GM19455 (cell line): ENCODE measurements around the gene ATP2A3.

Source experiments
- ATAC-seq: cut with Tn5 transposase; IDR thresholded peaks from one replicate; pipeline ENCODE4 v1.9.1; 2021; ENCODE audit not compliant: unreplicated experiment

Gene ATP2A3

DNA sequence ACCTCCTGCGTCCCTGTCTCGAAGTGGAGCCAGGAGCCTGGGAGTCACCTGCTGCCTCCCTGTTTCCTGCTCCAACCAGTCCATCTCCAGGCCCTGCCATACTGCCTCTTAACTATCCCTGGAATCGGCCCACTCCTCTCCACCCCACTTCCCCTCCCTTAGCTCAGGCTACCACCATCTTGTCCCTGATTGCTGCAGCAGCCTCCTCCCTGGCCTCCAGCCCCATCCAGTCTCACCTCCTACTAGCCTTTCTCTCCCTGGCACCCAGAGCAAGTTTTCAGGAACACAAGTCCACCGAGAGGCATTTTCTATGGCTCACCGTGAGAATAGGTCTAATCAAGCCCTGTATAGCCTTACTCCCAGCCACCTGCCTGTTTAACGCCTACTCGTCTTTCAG, 70.5 kb downstream of the ATP2A3 start:
- ATAC-seq = no peak

DNA sequence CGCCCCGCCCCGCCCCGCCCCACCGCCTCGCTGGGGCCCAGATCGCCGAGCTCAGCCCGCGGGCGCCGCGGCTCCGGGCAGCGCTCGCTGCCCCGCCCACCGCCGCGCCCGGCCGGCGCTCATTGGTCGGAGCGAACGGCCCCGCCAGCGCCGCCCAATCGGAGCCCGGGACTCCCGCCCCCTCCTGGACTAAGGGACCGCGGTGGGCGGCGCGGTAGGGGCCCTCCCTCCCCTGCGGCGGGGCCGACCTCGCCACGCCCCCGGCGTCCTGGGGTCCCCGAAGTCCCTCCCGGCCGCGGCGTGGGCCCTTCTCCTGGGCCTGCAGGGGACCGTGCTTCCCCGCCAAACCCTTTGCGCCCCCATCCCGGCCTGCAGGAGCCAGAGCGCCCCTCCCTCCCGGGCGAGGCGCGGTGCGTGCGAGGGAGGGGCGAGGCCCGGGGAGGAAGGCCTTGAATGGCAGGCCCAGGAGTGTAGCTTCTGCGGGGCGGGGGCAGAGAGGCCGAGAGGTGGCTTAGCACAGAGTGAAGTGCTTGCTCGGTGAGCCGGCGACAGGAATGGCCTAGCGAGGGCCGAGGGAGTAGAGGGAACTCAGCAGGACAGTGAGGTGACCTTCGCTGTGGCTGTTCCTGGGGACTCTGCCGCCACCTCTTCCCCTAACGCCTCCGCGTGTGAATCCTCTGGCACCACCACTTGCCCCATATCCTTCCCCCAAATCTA, 71.1 kb downstream of the ATP2A3 start, which contains the start of gene CAMKK1:
CAMKK1 (minus strand) TSS at position 51 of the 717 bp plus-strand sequence. CDS start 7,366 bp downstream, outside the sequence.
- ATAC-seq = peak; percentile 74

DNA sequence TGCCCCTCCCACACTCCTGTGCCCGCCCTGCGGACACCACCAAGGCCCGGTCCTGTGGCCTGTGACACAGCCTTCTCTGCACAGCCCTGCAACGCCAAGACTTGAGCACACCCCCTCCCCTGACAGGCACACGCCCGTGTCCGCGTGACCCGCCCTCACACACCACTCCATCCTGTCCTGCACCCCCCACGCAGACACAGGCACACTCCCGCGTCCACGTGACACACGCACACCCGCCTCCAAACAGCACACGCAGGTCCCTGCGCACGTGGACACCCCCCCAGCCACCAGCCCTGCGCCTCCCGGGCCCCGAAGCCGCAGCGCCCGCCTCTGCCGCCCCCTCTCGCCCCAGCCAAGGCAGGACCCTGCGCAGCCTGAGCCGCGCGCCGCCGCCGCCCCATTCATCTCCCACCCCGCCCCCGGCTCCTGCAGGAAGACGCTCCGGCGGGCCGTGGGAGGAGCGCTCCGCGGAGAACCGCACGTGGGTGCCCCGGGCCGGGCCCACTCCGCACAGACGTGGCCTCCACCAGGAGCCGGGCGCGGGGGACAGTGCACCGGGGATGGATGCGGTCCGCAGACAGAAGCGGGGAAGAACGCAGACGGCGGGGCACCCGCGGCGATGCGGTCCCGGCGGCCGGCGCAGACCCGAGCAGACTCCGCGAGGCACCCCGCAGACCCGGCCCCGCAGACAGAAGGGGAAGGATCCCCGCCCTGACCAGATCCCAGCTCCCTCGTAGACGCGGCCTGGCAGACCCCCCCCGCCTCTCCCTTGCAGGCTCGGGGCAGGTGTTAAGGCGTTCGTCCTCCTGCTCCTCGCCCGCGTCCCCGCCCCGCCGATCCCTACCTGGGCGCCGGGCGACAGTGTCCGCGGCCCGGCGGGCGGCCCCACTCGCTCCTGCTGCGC, 71.9 kb downstream of the ATP2A3 start:
- ATAC-seq = peak; percentile 21

DNA sequence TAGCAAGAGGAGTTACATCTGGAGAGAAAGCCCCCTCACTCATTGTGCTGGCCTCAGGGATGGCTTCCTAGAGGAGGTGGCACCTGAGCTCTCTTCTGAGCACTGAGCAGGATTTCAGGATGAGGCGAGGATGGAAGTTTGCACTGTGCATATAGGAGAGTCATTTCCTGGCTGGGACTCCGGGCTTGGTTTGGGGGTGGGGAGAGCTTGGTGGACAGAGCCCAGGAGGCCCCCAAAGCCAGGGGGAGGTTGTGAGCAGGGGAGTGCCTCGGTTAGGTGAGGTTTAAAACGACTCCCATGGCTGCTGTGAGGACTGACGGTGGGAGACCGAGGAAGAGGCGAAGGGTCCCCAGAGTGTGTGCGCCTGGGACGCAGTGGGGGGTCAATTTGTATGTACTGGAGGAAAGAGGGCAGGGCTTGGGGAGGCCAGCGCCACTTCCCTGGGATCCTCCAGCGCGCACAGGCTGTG, 72.6 kb downstream of the ATP2A3 start:
- ATAC-seq = no peak

DNA sequence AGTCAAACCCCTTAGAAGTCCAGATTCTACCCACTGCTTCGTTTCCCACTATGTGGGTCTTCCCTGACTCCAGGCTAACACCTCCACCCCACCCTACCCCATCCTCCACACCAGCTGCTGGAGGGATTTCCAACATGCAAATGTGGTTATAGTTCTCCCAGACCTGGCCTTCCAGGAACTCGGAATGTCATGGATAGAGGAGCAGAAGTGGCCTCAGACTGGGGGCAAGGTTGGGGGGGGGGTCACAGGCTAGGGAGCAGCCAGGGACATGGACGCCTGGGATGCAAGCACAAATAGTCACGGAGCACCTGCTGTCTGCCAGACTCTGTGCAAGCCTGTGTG, 73.4 kb downstream of the ATP2A3 start:
- ATAC-seq = no peak

DNA sequence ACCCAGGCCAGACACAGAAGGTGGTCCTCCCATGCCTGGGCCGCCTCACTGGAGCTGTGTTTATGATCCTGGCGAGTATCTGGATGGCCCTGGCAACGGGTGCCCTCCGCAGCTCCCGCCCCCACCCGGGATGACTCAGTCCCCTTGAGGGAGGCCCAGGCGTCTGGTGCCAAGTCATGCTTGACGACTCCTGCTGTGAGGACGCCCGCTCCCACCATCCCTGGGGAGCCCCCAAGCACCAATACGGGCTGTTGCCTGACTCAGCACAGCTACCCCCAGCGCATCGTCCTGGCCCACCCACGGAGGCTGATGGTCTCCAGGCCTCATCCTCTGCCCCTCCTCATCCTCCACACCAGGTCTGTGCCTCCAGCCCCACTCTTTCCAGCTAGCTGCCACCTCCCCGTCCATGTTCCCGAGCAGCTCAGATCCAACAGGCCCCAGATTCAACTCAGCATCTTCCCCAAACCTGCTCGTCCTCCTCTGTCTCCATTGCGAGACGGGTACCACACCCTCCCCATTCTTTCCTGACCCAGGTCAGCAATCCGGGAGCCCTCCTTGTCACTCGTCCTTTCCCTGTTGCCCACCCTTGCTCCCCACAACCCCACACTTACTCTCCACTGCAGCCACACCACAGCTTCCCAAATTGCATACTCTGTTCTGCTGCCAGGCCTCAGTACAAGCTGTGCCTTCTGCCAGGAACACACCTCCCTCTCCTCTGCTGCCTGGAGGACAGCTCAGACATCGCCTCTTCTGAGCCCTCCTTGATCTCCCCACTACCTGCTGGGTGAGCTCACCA, 74.0 kb downstream of the ATP2A3 start:
- no peak for ATAC-seq

DNA sequence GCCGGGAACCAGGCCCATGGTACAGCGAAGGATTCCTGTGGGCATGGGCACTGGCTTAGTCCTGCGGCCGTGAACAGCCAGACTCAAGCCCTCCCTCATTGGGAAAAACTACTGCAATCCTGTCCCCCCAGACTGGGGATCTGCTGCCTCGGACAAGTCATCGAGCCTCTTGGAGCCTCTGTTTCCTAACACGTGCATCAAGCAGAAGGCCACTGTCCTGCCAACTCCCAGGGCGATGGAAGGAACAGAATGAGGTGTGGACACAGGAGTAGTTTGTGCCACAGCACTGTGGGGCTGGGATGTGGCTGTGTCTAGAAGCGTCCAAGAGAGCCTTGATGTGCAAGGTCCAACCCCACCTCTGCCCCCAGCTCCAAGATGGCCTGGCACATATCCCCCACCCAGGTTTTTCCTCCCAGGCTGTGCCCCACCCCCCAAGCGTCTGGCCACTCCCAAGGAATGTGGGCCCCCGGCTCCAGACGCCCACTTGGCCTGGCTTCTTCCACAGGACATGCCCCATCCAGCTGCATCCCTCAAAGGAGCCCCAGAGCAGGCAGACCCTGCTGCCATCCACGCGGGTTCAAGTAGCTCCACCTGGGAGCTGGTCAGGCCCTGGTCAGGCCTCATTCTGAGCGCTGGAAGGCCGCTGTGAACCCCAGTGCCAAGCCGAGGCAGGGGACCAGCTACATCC, 74.8 kb downstream of the ATP2A3 start:
- ATAC-seq = no peak

DNA sequence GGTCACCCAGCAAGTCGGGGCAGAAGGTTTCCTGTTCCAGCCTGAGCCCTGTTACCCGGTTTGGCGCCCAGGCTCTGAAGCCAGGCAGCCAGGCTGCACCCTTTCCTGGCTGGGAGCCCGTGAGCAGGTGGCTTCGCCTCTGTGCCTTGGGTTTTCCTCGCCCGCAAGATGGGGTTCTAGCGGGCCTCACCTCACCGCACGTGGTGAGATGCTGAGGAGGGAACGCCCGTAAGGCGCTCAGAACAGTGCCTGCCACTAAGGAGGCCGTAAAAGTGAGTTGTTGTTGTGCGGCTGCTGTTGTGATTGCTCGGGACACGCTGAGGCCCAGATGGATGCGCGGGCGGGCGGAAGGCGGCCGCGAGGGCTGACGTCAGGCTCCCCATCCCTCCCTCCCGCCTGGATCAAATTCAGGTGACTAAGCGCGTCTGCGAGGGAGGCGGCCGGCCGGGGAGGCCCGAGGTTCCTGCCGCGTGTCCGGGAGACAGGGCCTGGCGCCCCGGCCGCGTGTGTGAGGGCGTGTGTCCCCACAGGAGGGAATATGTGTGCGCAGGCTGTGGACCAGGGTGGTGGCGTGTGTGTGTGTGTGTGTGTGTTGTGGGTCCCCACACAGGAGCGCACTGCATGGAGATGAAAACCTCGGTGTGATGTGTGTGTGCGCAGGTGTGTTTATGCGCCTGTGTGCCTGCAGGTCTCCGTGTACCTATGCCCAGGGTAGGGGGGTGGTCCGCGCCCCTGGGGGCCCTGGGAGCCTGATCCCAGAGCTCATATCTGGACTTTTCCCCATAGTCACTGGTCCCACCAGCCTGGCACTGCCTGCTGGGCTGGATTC, 75.7 kb downstream of the ATP2A3 start:
- no peak for ATAC-seq

DNA sequence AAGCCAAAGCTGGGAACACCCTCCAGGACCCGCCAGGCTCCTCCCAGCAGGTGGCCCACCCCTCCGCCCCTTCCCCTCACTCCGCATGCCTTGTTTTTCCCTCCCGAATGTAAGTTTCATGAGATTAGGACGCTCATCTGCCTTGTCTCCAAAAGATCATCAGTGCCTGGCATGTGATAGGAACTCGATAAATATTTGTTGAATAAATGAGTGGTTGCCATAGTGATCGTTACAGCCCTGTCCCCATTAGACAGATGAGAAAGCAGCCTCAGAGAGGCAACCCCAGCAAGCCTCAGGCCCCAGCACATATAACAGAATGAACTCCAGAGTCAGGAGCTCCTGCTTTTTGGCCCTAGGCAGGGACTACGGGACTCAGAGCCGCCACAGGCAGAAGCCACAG, 76.4 kb downstream of the ATP2A3 start:
- ATAC-seq = no peak

DNA sequence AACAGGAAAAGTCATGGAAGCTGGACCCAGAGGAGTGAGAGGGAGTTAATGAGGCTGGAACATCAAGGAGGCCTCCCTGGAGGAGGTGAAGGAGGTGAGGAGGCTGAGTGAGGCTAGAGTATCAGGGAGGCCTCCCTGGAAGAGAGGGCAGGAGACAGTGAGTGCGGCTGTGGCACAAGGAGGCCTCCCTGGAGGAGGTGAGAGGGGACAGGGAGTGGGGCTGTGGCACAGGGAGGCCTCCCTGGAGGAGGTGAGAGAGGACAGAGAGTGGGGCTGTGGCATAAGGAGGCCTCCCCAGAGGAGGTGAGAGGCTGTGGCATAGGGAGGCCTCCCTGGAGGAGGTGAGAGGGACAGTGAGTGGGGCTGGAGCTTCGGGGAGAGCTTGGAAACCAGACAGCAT, 76.8 kb downstream of the ATP2A3 start:
- ATAC-seq = no peak

DNA sequence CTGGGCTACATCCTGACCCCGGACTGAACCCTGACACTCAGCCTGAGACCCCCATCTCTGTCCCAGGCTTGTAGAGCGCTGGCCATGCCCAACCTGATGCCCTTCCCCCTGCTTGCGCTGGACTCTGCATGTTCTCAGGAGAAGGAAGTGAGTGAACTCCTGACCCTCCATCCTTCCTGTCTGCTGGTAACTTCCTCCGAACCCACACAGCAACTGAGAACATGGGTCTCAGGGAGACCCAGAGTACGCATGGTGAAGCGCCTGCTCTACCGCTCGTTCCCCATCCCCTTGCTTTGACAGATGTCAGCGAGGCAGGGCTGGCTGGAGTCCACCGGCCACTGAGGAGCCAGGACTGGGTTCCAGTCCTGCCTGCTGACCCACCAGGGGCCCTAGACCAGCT, 77.5 kb downstream of the ATP2A3 start:
- no peak for ATAC-seq

DNA sequence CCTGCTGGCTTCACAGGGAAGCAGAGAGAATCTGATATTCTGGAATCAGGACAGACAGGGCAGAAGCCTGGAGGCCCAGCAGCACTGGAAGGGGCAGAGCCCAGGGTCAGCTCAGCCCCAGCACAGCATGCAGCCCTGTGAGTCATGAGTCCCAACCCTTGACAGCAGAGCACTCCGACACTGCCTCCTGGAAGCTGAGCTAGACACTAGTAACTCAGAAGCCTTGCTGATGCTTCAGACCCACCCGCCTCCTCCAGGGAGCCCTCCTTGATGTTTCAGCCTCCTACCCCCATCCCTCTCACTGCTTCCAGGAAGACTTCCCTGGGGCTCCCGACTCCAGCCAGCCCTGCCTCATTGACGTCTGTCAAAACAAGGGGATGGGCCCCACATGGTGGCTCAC, 78.3 kb downstream of the ATP2A3 start:
- ATAC-seq = no peak

DNA sequence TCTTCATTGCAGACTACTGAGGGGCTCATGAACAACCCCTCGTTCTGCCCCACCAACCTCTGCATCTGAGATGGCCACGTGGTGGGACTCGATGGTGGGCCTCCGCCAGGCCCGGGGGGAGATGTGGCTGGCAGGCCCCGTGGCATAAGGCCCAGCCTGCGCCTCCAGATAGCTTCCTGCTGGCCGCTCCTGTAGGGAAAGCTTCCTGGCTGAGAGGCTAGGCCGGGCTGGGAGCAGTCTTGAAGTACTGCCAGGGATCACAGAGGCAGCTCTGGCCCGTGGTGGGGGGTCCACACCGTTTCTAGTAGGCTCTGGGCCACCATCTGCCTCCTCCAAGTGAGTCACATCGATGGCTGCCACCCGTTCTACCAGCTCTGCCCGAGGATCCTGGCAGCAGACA, 79.0 kb downstream of the ATP2A3 start:
- no peak for ATAC-seq

DNA sequence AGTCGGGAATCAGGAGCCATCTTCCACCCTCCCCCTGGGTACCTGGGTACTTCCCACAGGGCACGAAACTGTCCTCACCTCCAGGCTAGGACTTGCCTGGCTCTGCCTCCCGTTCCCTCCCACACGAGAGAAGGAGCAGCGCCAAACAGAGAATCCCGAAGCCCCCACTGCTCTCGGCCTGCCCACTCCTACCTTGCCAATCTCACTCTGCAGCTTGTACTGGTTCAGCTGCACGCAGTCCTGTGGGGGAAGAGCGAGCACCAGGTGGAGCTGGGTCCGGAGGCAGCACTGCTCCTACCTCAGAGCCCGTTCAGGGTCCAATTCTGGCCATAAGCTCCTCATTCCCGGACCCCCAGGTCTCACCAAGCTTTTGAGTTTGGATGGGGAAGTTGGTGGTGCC, 80.0 kb downstream of the ATP2A3 start:
- no peak for ATAC-seq

DNA sequence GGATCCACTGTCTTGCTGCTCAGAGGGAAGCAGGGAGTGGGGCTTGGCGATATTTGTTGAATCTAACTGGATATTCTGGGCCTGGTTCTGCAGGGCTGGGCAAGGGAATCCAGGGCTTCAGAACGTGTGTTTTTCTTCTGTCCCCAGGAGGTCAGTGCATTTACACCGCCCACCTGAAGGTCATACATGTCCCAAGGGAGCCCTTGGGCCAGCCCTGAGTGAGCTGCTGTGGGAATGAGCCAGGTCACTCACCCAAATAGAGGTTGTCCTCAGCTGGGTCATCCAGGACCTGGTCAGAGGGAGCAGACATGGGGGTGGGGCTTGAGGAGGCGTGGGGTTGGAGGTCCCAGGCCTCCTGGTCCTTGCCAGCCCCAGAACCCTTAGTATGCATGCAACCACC, 82.0 kb downstream of the ATP2A3 start:
- no peak for ATAC-seq

DNA sequence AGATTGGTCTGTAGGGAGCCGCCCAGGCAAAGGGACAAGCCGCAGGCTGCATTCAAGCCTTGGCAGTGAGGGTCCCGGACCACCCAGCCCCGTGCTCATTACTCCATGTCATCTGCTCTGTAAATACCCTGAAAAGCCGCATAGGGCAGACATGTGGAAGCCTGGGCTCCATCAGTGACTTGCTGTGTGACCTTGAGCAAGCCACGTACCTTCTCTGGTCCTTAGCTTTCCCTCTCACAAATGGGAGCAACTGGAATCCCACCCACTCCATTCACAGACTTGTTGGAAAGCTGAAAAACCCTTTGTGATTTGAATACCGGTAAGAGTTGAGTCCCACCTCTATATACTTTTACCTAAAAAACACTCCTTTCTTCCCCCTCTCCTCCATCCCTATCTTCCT, 83.3 kb downstream of the ATP2A3 start:
- no peak for ATAC-seq

DNA sequence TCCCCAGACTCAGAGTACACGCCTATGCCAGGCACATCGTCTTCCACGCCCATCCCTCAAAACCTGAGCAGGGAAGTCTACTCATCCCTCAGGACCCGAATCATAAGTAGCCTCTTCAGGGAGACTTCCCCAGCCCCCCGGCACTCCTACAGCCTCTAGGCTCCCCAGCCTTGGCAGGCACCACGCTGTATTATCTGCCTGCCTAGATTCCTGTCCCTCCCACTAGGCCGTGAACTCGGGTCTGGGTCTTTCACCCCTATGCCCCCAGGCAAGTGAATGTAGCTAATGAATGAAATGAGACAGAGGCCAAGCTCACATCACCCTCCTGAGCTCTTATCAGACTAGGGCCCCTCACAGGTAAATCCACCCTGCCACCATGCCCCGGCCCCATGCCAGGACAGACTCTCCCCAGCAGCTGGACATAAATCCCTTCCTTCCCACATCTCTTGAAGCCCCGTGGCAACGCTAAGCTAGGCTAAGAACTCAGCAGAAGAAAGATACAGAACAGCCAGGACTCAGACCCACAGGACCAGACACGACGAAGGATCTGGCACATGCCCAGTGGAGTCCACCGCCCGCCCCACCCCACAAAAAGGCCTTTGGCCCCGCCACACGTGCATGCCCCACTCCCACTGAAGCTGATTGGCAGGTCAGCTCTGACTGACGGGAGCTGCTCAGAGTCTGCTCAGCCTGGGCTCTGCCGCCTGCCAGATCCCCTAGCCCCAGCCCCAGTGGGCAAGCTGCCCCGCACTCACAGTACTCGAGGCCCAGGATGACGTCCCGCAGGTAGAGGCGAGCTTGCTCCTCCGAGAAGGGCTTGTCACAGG, 84.4 kb downstream of the ATP2A3 start:
- no peak for ATAC-seq

DNA sequence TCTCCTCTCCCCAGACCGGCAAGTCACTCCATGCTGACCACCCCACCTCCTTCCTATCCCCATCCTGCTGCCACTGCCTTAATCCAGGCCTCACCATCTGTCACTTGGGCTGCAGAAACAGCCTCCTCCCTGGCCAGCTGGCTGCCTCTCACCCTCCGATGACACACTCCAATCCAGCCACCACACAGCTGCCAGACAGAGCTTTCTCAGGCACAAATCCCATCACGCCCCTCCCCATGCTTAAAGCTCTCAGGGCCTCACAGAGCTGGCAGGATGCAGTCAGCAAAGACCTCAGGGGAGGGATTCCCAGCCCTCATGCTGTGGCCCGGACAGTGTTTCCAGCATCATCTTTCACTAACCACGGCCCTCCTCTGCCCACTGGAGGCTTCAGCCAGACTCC, 85.1 kb downstream of the ATP2A3 start:
- no peak for ATAC-seq

DNA sequence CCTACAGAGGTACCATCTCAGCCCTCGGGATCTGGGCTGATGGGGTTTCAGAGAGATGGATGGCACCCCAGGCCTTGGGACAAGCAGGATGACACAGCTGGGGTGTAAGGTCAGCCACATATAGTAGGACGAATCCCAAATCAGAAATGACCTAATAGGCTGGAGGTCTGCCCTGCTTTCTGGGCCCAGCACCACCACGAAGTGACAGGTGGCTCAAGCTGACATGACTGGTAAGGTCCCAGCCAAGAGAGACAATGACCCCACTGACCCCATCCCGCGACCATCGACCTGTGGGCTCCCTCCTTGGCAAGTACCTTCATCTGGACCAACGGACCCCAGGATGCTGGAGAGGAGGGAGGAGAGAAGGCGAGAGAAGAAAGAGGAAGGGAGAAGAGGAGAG, 87.0 kb downstream of the ATP2A3 start:
- ATAC-seq = no peak
